ENCODE results near the gene VMP1. TPM values are rescaled to one million over a fixed set of nuclear protein-coding genes. Genes with fewer than 3 reads are reported as not detected.

VMP1 gene
- total and polyA plus RNA-seq, 4 donors = 46.4 to 118 (median 71.6) TPM

- Histone ChIP-seq H3K27ac (ENCODE audit: low read depth in 1 of 2, low read length in 2 of 2) (no peak overlapping the region), H3K36me3 (ENCODE audit: control insufficient read depth in 4 of 4, insufficient read depth in 3 of 4, low read depth in 1 of 4, low read length in 3 of 4) (peaks cover 0 to 17% (median 9%) of the 10 kb centered on the region in 4 donors), H3K9me3 (ENCODE audit: control insufficient read depth in 4 of 4, low read length in 3 of 4) (no peaks in the 10 kb centered on the region), H3K27me3 (ENCODE audit: control insufficient read depth in 4 of 4, insufficient read depth in 4 of 4, low read length in 3 of 4) (no peaks in the 10 kb centered on the region), H3K9ac (ENCODE audit: low read depth in 1 of 2, low read length in 2 of 2) (no peak overlapping the region), H3K4me1 (ENCODE audit: control insufficient read depth in 4 of 4, insufficient read depth in 4 of 4, low read length in 3 of 4) (no peaks in the 10 kb centered on the region), H3K4me3 (ENCODE audit: low read depth in 1 of 3, low read length in 3 of 3) (no peak overlapping the region)
- no peak for TF ChIP-seq FOXA2 (IDR thresholded peaks at IDR 0.05)
- no peak for TF ChIP-seq ATF3 (IDR thresholded peaks at IDR 0.05)
- no peak for DNase-seq (ENCODE audit: low spot score)
- WGBS = over 99% methylated on average over 2 of the region's 2 CpGs
These were observed 63.6 kb downstream of the VMP1 start for GRCh38 chr17:59771093-59771492.

- no peak overlapping the region for H3K27ac ChIP-seq (ENCODE audit: low read depth in 1 of 2, low read length in 2 of 2)
- DNase-seq (ENCODE audit: low spot score) = no peak
- no peaks in the 10 kb centered on the region for H3K4me1 ChIP-seq (ENCODE audit: control insufficient read depth in 4 of 4, insufficient read depth in 4 of 4, low read length in 3 of 4)
- H3K36me3 ChIP-seq (ENCODE audit: control insufficient read depth in 4 of 4, insufficient read depth in 3 of 4, low read depth in 1 of 4, low read length in 3 of 4) = peaks cover 0 to 27% (median 13%) of the 10 kb centered on the region in 4 donors
- H3K4me3 ChIP-seq (ENCODE audit: low read depth in 1 of 3, low read length in 3 of 3) = no peak overlapping the region
- H3K27me3 ChIP-seq (ENCODE audit: control insufficient read depth in 4 of 4, insufficient read depth in 4 of 4, low read length in 3 of 4) = no peaks in the 10 kb centered on the region
- no peak overlapping the region for H3K9ac ChIP-seq (ENCODE audit: low read depth in 1 of 2, low read length in 2 of 2)
- 96% methylated on average over 2 of the region's 2 CpGs for WGBS
- H3K9me3 ChIP-seq (ENCODE audit: control insufficient read depth in 4 of 4, low read length in 3 of 4) = no peaks in the 10 kb centered on the region
- TF ChIP-seq RXRA (IDR thresholded peaks at IDR 0.05) (no peak), SP1 (IDR thresholded peaks at IDR 0.05) (no peak)
These were observed 68.4 kb downstream of the VMP1 start for GRCh38 chr17:59775786-59776350.

- no peak overlapping the region for H3K4me3 ChIP-seq (ENCODE audit: low read depth in 1 of 3, low read length in 3 of 3)
- no peaks in the 10 kb centered on the region for H3K9me3 ChIP-seq (ENCODE audit: control insufficient read depth in 4 of 4, low read length in 3 of 4)
- TF ChIP-seq CTCF (IDR thresholded peaks at IDR 0.05; ENCODE audit: low read depth, low read length, missing input control) = no peak
- no peak for TF ChIP-seq RAD21 (IDR thresholded peaks at IDR 0.05)
- TF ChIP-seq ZBTB33 (IDR thresholded peaks at IDR 0.05) = no peak
- no peak for TF ChIP-seq GABPA (IDR thresholded peaks at IDR 0.05 in 1 of 2, conservative IDR thresholded peaks at IDR 0.05 in 1 of 2)
- TF ChIP-seq EGR1 (IDR thresholded peaks at IDR 0.05; ENCODE audit: low read depth in 2 of 2) = no peak
- H3K27ac ChIP-seq (ENCODE audit: low read depth in 1 of 2, low read length in 2 of 2) = no peak overlapping the region
- peaks cover 0 to 27% (median 13%) of the 10 kb centered on the region in 4 donors for H3K36me3 ChIP-seq (ENCODE audit: control insufficient read depth in 4 of 4, insufficient read depth in 3 of 4, low read depth in 1 of 4, low read length in 3 of 4)
- DNase-seq (ENCODE audit: low spot score) = no peak
- no peak overlapping the region for H3K9ac ChIP-seq (ENCODE audit: low read depth in 1 of 2, low read length in 2 of 2)
- 100% methylated on average over 1 of the region's 1 CpG for WGBS
- no peaks in the 10 kb centered on the region for H3K4me1 ChIP-seq (ENCODE audit: control insufficient read depth in 4 of 4, insufficient read depth in 4 of 4, low read length in 3 of 4)
- H3K27me3 ChIP-seq (ENCODE audit: control insufficient read depth in 4 of 4, insufficient read depth in 4 of 4, low read length in 3 of 4) = no peaks in the 10 kb centered on the region
These were observed 69.1 kb downstream of the VMP1 start for GRCh38 chr17:59776577-59776976.

All from liver (tissue), 9 donors.